VCaP (cell line): ENCODE results near the gene SERTAD2.

Experiments used
- H3K27ac ChIP-seq: fragments of 450-650 bp; 2 replicates; pipeline ENCODE4 v1.5.1; 2017
- TF ChIP-seq, protein P1 (sequence below): fragments of 450-650 bp; conservative IDR thresholded peaks from 2 replicates; pipeline ENCODE4 v1.5.1; 2017; ENCODE audit warnings: mild to moderate bottlenecking, moderate library complexity

Gene SERTAD2

DNA sequence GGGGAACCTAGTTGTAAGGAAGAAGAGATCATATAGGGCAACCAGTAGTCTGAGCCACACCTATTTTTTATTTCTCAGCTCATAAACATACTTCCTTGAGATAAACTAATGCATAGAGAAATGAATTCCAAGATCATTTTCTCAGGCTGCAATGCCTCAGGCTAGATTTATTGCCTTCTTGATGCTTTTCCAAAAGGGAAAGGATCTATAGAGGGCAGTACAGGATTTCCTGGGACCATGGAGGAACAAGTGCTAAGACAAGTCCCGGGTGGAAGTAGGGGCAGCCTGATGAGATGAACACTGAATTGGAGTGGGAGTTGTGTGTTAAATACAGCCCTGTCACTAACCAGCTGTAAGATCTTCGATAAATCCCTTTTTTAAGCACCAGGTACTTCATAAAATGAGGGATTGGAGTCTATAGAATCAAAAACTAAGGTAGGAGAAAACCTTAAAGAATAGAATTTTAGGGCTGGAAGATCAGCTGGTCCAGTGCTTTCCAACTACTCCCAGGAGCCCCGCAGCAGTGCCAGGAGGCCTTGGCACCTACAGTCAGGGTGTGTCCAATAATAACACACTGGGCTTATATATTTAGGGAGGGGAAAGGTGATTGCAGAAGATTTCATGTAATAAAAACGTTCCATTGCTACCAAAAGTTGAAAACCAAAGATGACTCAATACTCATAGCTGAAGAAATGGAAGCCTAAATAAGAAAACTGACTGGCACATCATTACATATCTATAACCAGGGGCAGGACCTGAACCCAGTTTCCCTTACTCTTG, 58.1 kb downstream of the SERTAD2 start:
- TF ChIP-seq, protein P1, sequence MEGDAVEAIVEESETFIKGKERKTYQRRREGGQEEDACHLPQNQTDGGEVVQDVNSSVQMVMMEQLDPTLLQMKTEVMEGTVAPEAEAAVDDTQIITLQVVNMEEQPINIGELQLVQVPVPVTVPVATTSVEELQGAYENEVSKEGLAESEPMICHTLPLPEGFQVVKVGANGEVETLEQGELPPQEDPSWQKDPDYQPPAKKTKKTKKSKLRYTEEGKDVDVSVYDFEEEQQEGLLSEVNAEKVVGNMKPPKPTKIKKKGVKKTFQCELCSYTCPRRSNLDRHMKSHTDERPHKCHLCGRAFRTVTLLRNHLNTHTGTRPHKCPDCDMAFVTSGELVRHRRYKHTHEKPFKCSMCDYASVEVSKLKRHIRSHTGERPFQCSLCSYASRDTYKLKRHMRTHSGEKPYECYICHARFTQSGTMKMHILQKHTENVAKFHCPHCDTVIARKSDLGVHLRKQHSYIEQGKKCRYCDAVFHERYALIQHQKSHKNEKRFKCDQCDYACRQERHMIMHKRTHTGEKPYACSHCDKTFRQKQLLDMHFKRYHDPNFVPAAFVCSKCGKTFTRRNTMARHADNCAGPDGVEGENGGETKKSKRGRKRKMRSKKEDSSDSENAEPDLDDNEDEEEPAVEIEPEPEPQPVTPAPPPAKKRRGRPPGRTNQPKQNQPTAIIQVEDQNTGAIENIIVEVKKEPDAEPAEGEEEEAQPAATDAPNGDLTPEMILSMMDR: peak; percentile 68
- no peak overlapping the region for H3K27ac ChIP-seq

DNA sequence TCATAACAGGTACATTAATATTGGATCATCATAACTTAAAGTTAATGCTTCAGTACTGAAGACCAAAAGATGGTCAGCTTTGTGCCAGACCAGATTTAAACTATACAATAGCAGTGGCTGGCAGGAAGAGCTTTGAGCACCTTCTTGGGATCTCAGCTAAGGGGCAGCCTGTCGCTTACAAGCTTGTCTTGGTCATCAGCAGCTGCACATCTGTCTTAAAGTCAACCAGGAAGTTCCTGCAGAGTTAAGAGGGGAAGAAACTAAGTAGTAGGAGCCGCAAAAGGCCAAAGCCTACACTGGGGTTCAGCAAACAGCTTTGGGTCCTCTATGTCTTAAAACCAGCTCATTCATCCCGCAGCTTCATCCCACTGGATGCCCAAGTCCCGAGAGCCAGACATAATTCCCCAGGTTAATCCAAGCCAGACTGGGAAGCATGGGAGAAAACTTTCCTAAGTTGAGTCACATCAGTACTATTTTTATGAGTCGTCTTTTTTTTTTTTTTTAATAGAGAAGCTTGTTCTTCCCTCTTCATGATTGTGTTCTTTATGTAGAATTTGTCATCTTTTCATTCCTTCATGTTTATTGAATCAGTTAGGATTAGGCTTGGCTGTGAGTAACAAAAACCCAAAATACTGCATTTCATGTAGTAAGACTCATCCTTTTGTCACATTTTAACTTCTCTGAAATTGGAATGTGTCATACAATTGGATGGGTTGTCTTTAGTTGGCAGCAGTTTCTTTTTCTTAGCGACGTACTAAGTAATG, 59.3 kb downstream of the SERTAD2 start:
- H3K27ac ChIP-seq: no peak overlapping the region
- TF ChIP-seq, protein P1: no peak

GRCh38 chr2:64593035-64593655, 60.6 kb downstream of the SERTAD2 start:
- TF ChIP-seq, protein P1: no peak
- no peak overlapping the region for H3K27ac ChIP-seq

DNA sequence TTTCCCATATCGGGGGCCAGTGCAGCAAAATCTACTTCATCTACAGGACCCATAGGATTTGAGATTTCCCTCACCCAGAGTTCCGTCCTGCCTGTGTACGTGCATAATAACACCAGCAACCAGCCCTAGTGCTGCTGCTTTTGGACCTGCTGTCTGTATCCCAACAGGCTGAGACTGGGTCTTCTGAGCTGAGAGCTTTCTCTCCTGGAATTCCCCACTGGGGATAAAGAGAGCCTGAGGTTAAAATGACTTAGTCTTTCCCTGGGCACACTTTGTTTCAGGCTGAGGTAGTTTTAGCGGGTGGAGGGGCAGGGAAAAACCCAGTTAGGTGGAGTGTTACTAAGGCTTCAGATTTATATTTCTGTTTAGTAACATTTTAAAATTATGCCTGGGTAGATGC, 62.5 kb downstream of the SERTAD2 start:
- TF ChIP-seq, protein P1: no peak
- no peak overlapping the region for H3K27ac ChIP-seq

- TF ChIP-seq, protein P1: no peak
- no peak overlapping the region for H3K27ac ChIP-seq
Measured at GRCh38 chr2:64587561-64587960, 66.2 kb downstream of the SERTAD2 start.

GRCh38 chr2:64586883-64587481, 66.7 kb downstream of the SERTAD2 start:
- H3K27ac ChIP-seq: no peak overlapping the region
- TF ChIP-seq, protein P1: peak; percentile 83

DNA sequence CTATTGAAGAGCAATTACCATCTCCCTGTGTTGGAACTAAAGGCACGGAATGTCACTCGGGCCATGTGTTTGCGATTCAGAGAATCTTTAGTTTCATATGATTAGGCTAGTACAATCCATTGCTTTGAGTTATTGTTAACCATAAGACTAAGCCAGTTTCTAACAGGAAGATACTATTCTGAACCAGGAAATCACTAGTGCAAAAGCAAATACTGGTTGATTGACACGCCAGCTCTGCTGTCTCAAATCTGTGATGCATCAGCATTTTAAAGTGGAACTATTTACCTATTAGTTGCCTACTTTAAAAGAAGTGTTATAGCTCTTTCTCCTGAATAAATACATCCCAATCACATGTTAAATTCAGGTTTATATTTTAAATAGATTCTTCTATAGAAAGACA, 67.7 kb downstream of the SERTAD2 start:
- TF ChIP-seq, protein P1: no peak

More for the DNA sequence above, 67.7 kb downstream of the SERTAD2 start:
- H3K27ac ChIP-seq: peak overlapping the region; percentile 47
